SJCRH30 (cell line): Measurements from ENCODE around the gene IGIP. TPM values are rescaled to one million over a fixed set of nuclear protein-coding genes. Genes with fewer than 3 reads are reported as not detected.

Experiments
- DNase-seq, 2 experiments: peaks; one replicate each; pipeline ENCODE4 v3.0.0-alpha.2; 2015 to 2020
- H3K27ac ChIP-seq: fragments of 250-450 bp; sonication (Bioruptor Pico); 2 replicates; pipeline ENCODE4 v1.5.1; 2020; ENCODE audit warnings: mild to moderate bottlenecking, moderate library complexity
- H3K27me3 ChIP-seq: fragments of 250-450 bp; sonication (Bioruptor Pico); 2 replicates; pipeline ENCODE4 v1.5.1; 2020; ENCODE audit warnings: mild to moderate bottlenecking, moderate library complexity
- H3K36me3 ChIP-seq: fragments of 250-450 bp; sonication (Bioruptor Pico); 2 replicates; pipeline ENCODE4 v1.5.1; 2020; ENCODE audit warnings: mild to moderate bottlenecking, moderate library complexity
- H3K4me1 ChIP-seq: fragments of 250-450 bp; sonication (Bioruptor Pico); 2 replicates; pipeline ENCODE4 v1.5.1; 2020; ENCODE audit warnings: mild to moderate bottlenecking, moderate library complexity
- H3K4me3 ChIP-seq: fragments of 250-450 bp; sonication (Bioruptor Pico); 2 replicates; pipeline ENCODE4 v1.5.1; 2020; ENCODE audit warnings: mild to moderate bottlenecking, moderate library complexity
- H3K9me3 ChIP-seq: fragments of 250-450 bp; sonication (Bioruptor Pico); replicated peaks from 2 replicates; pipeline ENCODE4 v1.5.1; 2020; ENCODE audit warnings: mild to moderate bottlenecking, moderate library complexity
- total RNA-seq: library from RNA; depleted of rRNA; stranded (reverse); fragments of >200 nt; shearing (Covaris generic); gene quantifications from 2 replicates; pipeline ENCODE4 v1.2.3, GENCODE V29; 2014

Gene IGIP
- total RNA-seq, 1 experiment from 2014 or later = 1.6 TPM

- Histone ChIP-seq H3K27me3 (peaks cover 2% of the 10 kb centered on the region; the same call in 1 of the 2 replicates), H3K4me3 (no peak overlapping the region), H3K9me3 (no peaks in the 10 kb centered on the region; the same call in 1 of the 2 replicates), H3K4me1 (no peaks in the 10 kb centered on the region), H3K36me3 (no peaks in the 10 kb centered on the region), H3K27ac (no peak overlapping the region)
- DNase-seq = no peak
Measured at GRCh38 chr5:140142246-140142645, 16.5 kb downstream of the IGIP start.

DNA sequence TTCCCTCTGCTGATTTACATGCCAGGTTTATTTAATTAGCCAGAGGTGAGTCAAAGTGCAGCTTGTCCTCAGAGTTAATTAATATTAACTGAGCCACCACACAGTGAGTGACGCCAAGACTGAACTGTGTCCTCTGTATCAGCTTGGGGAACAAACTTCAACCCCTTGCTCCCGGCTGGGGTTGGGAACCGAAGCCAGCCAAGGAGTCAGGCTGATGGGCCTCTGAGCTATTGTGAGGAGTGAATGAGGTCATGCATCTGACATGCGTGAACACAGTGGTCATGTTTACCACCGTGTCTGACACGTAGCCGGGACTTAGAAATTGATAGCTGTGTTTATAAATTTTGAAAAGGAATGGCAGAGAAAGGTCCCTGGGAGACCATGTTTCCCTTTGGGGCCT lies 17.1 kb downstream of the IGIP start:
- peaks cover 2% of the 10 kb centered on the region; the same call in 1 of the 2 replicates for H3K27me3 ChIP-seq
- H3K4me3 ChIP-seq = no peak overlapping the region
- no peaks in the 10 kb centered on the region for H3K36me3 ChIP-seq
- DNase-seq = no peak
- no peak overlapping the region for H3K27ac ChIP-seq
- no peaks in the 10 kb centered on the region; the same call in 1 of the 2 replicates for H3K9me3 ChIP-seq
- H3K4me1 ChIP-seq = no peaks in the 10 kb centered on the region

GRCh38 chr5:140143521-140144258 lies 18.0 kb downstream of the IGIP start:
- peak in 1 of 2 experiments; percentile 13 for DNase-seq
- H3K27me3 ChIP-seq = peaks cover 2% of the 10 kb centered on the region; the same call in 1 of the 2 replicates
- no peaks in the 10 kb centered on the region for H3K36me3 ChIP-seq
- no peak overlapping the region for H3K4me3 ChIP-seq
- no peaks in the 10 kb centered on the region for H3K4me1 ChIP-seq
- no peak overlapping the region for H3K27ac ChIP-seq
- H3K9me3 ChIP-seq = no peaks in the 10 kb centered on the region; the same call in 1 of the 2 replicates

DNA sequence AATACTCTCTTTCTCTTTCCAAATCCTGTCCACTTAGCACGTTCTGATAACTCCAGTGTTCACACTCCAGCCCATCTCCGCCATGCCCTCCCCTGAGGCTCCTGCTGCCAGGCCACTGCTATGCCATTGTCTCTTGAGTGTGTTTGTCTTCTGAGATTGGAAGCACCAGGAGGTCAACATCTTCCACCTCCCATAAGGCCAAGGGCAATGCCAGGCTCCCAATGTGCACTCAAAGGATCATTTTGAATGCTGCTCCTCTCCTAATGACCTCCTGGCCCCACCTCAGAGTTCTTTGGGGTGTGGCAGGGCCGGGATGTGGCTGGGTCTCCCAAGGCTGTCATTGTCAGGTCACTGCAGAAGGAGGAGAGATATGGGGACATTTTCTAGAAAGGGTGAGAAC lies 19.5 kb downstream of the IGIP start:
- Histone ChIP-seq H3K27me3 (peaks cover under 1% of the 10 kb centered on the region; the same call in 1 of the 2 replicates), H3K9me3 (no peaks in the 10 kb centered on the region), H3K36me3 (no peaks in the 10 kb centered on the region), H3K4me1 (no peaks in the 10 kb centered on the region), H3K27ac (no peak overlapping the region), H3K4me3 (no peak overlapping the region)
- no peak for DNase-seq

DNA sequence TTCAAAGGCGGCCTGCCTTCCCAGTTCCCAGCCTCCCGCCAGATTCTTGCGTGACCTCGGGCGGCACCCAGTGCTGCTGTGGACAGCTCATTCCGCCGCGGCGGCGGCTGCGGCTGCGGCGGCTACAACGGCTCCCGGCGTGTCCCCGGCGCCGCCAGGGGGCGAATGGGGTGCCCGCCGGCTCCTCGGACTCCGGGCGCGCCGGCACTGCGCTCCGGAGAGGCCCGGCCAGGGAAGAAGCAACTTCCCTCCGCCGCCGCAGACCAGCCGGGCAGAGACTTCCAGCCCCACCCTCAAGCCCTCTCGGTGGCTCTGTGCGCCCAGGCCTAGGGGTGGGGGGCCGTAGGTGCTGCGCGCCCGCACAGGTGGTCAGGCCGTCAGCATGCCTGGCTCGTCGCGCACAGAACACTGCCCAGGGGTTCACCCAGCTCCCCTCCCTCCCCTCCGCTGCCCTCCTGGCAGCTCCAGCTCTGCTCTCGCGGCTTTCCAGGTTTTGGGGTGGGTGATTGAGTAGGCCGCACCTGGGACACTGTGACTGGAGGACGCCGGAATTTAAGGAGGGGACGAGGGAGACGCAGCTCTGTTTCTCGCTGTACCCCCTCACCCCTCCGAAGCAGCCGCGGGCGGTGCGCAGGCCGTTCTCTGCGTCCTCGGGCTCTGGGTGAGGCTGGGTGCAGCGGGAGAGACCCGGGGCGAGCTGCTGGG lies 20.2 kb downstream of the IGIP start:
- DNase-seq = no peak
- Histone ChIP-seq H3K36me3 (no peaks in the 10 kb centered on the region), H3K4me1 (no peaks in the 10 kb centered on the region), H3K9me3 (no peaks in the 10 kb centered on the region), H3K27me3 (no peaks in the 10 kb centered on the region), H3K4me3 (no peak overlapping the region), H3K27ac (no peak overlapping the region)

- H3K4me1 ChIP-seq = no peaks in the 10 kb centered on the region
- DNase-seq = no peak
- no peaks in the 10 kb centered on the region for H3K27me3 ChIP-seq
- H3K4me3 ChIP-seq = no peak overlapping the region
- no peak overlapping the region for H3K27ac ChIP-seq
- H3K36me3 ChIP-seq = no peaks in the 10 kb centered on the region
- no peaks in the 10 kb centered on the region for H3K9me3 ChIP-seq
Measured at GRCh38 chr5:140146523-140146842, 20.7 kb downstream of the IGIP start.

DNA sequence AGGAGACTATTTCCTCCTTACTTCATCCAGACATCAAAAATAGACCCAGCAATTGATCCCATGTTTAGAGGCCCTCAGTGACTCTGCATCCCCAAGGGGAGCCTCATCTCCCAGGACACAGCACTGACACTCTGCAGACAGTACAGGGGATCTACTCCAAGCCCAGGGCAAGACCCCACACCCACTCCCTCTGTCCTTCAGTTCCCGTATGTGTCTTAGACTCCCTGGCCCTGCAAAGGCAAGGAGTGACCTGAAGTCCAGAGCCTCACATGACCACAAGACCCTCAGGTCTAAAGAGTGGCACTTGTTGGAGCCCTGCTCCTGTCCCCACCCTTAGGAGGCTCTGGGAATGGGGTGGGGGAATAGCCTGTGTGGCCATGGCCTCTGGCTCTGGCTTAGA lies 21.7 kb downstream of the IGIP start:
- Histone ChIP-seq H3K36me3 (no peaks in the 10 kb centered on the region), H3K27me3 (no peaks in the 10 kb centered on the region), H3K9me3 (no peaks in the 10 kb centered on the region), H3K4me3 (no peak overlapping the region), H3K27ac (no peak overlapping the region), H3K4me1 (no peaks in the 10 kb centered on the region)
- DNase-seq = no peak

DNA sequence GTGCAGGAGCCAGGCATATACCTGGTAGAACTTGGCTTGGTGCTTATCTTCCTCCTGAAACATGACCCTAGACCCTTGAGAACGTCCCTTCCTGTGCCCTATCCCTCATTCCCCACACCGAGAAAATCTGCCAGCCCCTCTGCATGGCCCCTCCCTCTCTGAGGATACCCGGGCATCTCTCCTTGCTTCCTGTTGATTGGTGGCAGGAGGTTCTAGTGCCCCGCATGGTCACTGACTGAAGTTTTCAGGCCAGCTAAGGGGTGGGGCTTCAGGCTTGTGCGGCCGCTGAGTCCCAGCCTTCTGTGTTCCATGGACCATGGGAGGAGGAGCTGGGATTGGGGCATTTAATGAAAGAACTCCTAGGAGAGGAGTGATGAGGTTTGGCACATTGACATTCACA lies 22.8 kb downstream of the IGIP start:
- Histone ChIP-seq H3K9me3 (no peaks in the 10 kb centered on the region), H3K4me3 (no peak overlapping the region), H3K27ac (no peak overlapping the region), H3K36me3 (no peaks in the 10 kb centered on the region), H3K27me3 (no peaks in the 10 kb centered on the region), H3K4me1 (no peaks in the 10 kb centered on the region)
- peak in 1 of 2 experiments; percentile 11 for DNase-seq

GRCh38 chr5:140150201-140150600 lies 24.5 kb downstream of the IGIP start:
- Histone ChIP-seq H3K4me3 (no peak overlapping the region), H3K4me1 (no peaks in the 10 kb centered on the region), H3K27me3 (no peaks in the 10 kb centered on the region; the same call in 1 of the 2 replicates), H3K9me3 (no peaks in the 10 kb centered on the region), H3K27ac (no peak overlapping the region), H3K36me3 (no peaks in the 10 kb centered on the region)
- no peak for DNase-seq

GRCh38 chr5:140151144-140152021 lies 25.6 kb downstream of the IGIP start:
- Histone ChIP-seq H3K4me3 (no peak overlapping the region), H3K27ac (no peak overlapping the region), H3K27me3 (no peaks in the 10 kb centered on the region; the same call in 1 of the 2 replicates), H3K9me3 (no peaks in the 10 kb centered on the region), H3K4me1 (no peaks in the 10 kb centered on the region), H3K36me3 (no peaks in the 10 kb centered on the region)
- no peak for DNase-seq

DNA sequence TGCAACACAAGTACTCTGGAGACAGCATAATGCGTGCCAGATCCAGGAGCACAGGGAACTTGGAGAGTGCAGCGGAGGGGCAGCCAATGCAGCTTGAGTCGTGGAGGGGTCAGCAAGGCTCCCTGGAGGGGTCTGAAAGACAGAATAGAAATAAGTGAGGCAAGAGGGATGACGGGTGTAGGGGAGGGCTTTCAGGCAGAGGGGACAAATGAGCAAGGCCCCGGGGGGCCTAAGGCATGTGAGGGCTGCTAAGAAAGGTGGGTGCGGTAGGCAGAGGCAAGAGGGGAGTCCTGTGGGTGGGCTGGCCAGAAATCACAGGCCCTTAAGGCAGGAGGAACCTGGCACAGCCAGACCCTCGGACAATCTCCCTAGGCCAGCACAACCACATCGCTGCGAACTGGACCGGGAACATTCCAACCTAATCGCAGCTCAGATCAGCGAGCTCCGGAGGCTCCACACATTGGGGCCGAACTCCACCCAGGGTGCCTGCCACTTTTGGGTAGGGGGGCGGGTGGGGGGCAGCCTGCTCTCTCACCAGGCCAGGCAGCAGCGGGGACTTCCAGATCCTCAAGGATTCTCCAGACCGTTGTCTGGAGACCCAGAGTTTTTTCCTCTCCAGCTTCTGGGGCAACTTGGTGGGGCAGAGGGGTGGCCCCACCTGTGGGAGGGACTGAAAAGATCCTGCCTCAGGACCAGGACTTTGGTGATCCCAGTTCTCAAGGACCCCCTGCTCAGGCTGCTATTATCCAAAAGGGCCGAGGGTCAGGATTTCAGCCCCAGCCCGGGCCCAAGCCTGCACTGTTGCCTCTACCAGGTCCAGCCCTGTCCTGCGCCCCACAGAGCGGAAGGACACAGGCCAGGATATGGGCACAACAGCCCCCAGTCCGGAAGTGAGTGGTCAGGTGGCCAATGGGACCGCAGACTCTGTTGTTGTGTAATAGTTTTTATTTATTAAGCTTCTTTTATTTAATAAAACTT lies 26.6 kb downstream of the IGIP start:
- Histone ChIP-seq H3K4me3 (no peak overlapping the region), H3K36me3 (no peaks in the 10 kb centered on the region), H3K9me3 (no peaks in the 10 kb centered on the region), H3K27ac (no peak overlapping the region), H3K4me1 (no peaks in the 10 kb centered on the region), H3K27me3 (no peaks in the 10 kb centered on the region; the same call in 1 of the 2 replicates)
- no peak for DNase-seq

DNA sequence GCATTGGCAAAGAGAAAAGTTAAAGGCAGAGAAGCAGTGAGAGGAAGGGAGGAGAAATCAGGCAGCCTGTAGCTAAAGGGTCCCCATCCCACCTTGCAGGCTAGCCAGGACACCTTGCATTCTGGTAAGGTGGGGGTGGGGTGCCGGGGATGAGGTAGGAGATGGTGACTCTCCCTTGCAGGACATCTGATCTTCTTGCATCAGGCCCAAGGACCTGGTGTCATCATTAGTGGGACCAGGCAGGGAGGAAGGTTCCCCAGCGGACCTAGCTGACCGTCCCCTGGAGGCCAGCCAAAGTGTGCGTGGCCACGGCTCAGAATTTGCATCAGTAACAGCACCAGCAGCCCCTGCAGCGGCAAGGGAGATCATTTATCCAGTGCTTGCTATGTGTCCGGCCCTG lies 27.5 kb downstream of the IGIP start:
- DNase-seq = no peak
- Histone ChIP-seq H3K4me3 (no peak overlapping the region), H3K9me3 (no peaks in the 10 kb centered on the region), H3K27me3 (no peaks in the 10 kb centered on the region; the same call in 1 of the 2 replicates), H3K4me1 (no peaks in the 10 kb centered on the region), H3K36me3 (no peaks in the 10 kb centered on the region), H3K27ac (no peak overlapping the region)

DNA sequence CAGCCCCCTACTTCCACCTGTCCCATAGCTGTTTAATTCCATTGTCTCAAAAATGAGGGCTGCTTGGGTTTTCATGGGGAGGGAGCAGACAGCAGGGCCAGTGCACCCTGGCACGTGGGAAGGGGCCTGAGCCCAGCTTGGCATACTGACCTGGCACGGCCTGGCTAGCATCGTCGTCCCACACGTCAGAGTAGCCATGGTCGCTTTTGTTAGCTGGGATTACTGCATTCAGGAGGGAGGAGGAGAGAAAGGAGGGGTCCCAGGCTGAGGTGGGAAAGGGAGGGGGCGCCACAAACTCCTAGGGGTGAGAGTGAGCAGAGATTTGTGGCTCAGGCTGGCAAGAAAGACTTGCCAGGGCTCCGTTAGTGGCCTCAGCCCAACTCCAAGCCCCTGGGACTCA lies 28.2 kb downstream of the IGIP start:
- Histone ChIP-seq H3K27me3 (no peaks in the 10 kb centered on the region; the same call in 1 of the 2 replicates), H3K36me3 (no peaks in the 10 kb centered on the region), H3K4me1 (no peaks in the 10 kb centered on the region), H3K9me3 (no peaks in the 10 kb centered on the region), H3K4me3 (no peak overlapping the region), H3K27ac (no peak overlapping the region)
- no peak for DNase-seq
